HepG2 (cell line): ENCODE results near the gene SLC29A3. TPM values are rescaled to one million over a fixed set of nuclear protein-coding genes. Genes with fewer than 3 reads are reported as not detected.

Source experiments
- ATAC-seq: fragments of 200-7000 bp; cut with Tn5 transposase; 3 replicates; pipeline ENCODE4 v1.9.1; 2020; ENCODE audit warnings: mild to moderate bottlenecking, moderate library complexity
- BruUV-seq: library from RNA; stranded (reverse); fragments of 400-500 nt; replicated peaks from 2 replicates; lab custom pipeline; 2021; lab: Mats Ljungman, UMichigan
- CTCF ChIA-PET: fragments of 300-600 bp; formaldehyde crosslinking; extraction: SDS; loops from one replicate; lab custom pipeline; 2021; ENCODE audit warnings: low total read pairs, inconsistent platforms, low intra/inter-chr PET ratio; lab: Yijun Ruan, JAX
- POLR2A ChIA-PET: fragments of 350-600 bp; sonication (Branson Sonifier 250); formaldehyde crosslinking; loops from one replicate; lab custom pipeline; 2020; ENCODE audit warnings: antibody characterized with exemption, inconsistent platforms; lab: Yijun Ruan, JAX
- DNase-seq: peaks from one replicate; pipeline ENCODE4 v3.0.0-alpha.2; 2015; ENCODE audit warnings: low spot score
- FAIRE-seq: peaks from 3 replicates; lab custom pipeline; 2011; peaks lifted over from hg19 to GRCh38; lab: Jason Lieb, UNC
- H2AFZ ChIP-seq: one replicate; pipeline ENCODE4 v1.6.1; 2011; ENCODE audit warnings: low read length, inconsistent platforms
- H3K27ac ChIP-seq: fragments of 300-600 bp; 3 replicates; pipeline ENCODE4 v1.8.0; 2011; ENCODE audit warnings: mixed run types, mild to moderate bottlenecking, mixed read lengths, low read length, inconsistent platforms; ENCODE audit not compliant: insufficient read depth; ENCODE audit errors: extremely low read length
- H3K27me3 ChIP-seq, 2 experiments: fragments of 200-600 bp in 1 of 2; 2 replicates in 1 of 2; 3 replicates in 1 of 2; pipeline versions ENCODE4 v1.6.0 to v1.8.0; 2011; ENCODE audit warnings: low read length in 2 of 2, mild to moderate bottlenecking in 2 of 2, moderate library complexity in 2 of 2, inconsistent platforms in 1 of 2; ENCODE audit not compliant: insufficient read depth in 2 of 2, control insufficient read depth in 1 of 2
- H3K36me3 ChIP-seq, 2 experiments: fragments of 200-600 bp in 1 of 2; replicated peaks in 1 of 2; 2 replicates in 1 of 2; 3 replicates in 1 of 2; pipeline versions ENCODE4 v1.5.1 to v1.8.0; 2011; ENCODE audit warnings: low read length in 2 of 2, inconsistent platforms in 1 of 2; ENCODE audit not compliant: insufficient read depth in 2 of 2, control insufficient read depth in 1 of 2
- H3K4me1 ChIP-seq: 2 replicates; pipeline ENCODE4 v1.5.1; 2012; ENCODE audit warnings: low read length, inconsistent platforms; ENCODE audit not compliant: insufficient read depth
- H3K4me2 ChIP-seq: 2 replicates; pipeline ENCODE4 v1.6.0; 2011; ENCODE audit warnings: low read depth, low read length, inconsistent platforms
- H3K4me3 ChIP-seq, 3 experiments: fragments of 200-600 bp in 1 of 3; sonication (generic), shearing (Covaris generic) in 1 of 3; replicated peaks in 1 of 3; 2 replicates each; pipeline ENCODE4 v1.5.1; 2011 to 2016; ENCODE audit warnings: low read length in 3 of 3, inconsistent platforms in 2 of 3, low read depth in 2 of 3, mild to moderate bottlenecking in 2 of 3, control low read depth in 1 of 3, mixed read lengths in 1 of 3; ENCODE audit not compliant: insufficient read depth in 1 of 3
- H3K79me2 ChIP-seq: one replicate; pipeline ENCODE4 v1.6.1; 2011; ENCODE audit warnings: low read length, inconsistent platforms; ENCODE audit not compliant: insufficient read depth
- H3K9ac ChIP-seq: 2 replicates; pipeline ENCODE4 v1.6.0; 2011; ENCODE audit warnings: mild to moderate bottlenecking, low read depth, low read length, inconsistent platforms; ENCODE audit not compliant: insufficient read depth
- H3K9me3 ChIP-seq: 2 replicates; pipeline ENCODE4 v1.5.1; 2012; ENCODE audit warnings: mild to moderate bottlenecking, low read length
- H4K20me1 ChIP-seq: 2 replicates; pipeline ENCODE4 v1.6.0; 2011; ENCODE audit warnings: inconsistent platforms, mild to moderate bottlenecking, low read length, moderate library complexity; ENCODE audit not compliant: insufficient read depth
- ATAD3A ChIP-seq: sonication (generic); formaldehyde crosslinking; IDR thresholded peaks from 2 replicates; pipeline ENCODE4 v1.4.0; 2020; ENCODE audit warnings: missing genetic modification reagents
- ATM ChIP-seq: fragments of 450-650 bp; IDR thresholded peaks from 2 replicates; pipeline ENCODE4 v1.7.1; 2017; ENCODE audit warnings: mild to moderate bottlenecking, borderline replicate concordance
- BRD4 ChIP-seq: sonication (generic); formaldehyde crosslinking; IDR thresholded peaks from 2 replicates; pipeline ENCODE4 v1.4.0; 2020; ENCODE audit warnings: missing genetic modification reagents
- GFI1 ChIP-seq: sonication (generic); formaldehyde crosslinking; IDR thresholded peaks from 2 replicates; pipeline ENCODE4 v1.5.0; 2020; ENCODE audit warnings: missing genetic modification reagents, mild to moderate bottlenecking, borderline replicate concordance
- MAFK ChIP-seq, 2 experiments: IDR thresholded peaks in 1 of 2; conservative IDR thresholded peaks in 1 of 2; 2 replicates each; pipeline ENCODE4 v1.6.1; 2011; ENCODE audit warnings: improper control_type of control experiment in 2 of 2, low read length in 2 of 2
- MEF2D ChIP-seq: sonication (generic); formaldehyde crosslinking; IDR thresholded peaks from 2 replicates; pipeline ENCODE4 v1.5.1; 2020; ENCODE audit warnings: mild to moderate bottlenecking, missing genetic modification reagents
- POLR2A ChIP-seq, 2 experiments: IDR thresholded peaks; 2 replicates each; pipeline ENCODE4 v1.6.1; 2011; ENCODE audit warnings: low read depth in 2 of 2, low read length in 2 of 2, mild to moderate bottlenecking in 1 of 2, moderate library complexity in 1 of 2; ENCODE audit not compliant: insufficient read depth in 1 of 2
- RAD21 ChIP-seq: fragments of 450-650 bp; formaldehyde crosslinking; IDR thresholded peaks from 2 replicates; pipeline ENCODE4 v1.5.0; 2020; ENCODE audit warnings: mild to moderate bottlenecking
- RORA ChIP-seq: sonication (generic); formaldehyde crosslinking; IDR thresholded peaks from 2 replicates; pipeline ENCODE4 v1.5.0; 2020; ENCODE audit warnings: mild to moderate bottlenecking, missing genetic modification reagents, moderate library complexity
- SP4 ChIP-seq: sonication (generic); formaldehyde crosslinking; IDR thresholded peaks from 2 replicates; pipeline ENCODE4 v1.8.1; 2023; ENCODE audit warnings: mild to moderate bottlenecking, missing genetic modification reagents
- TGIF2 ChIP-seq: IDR thresholded peaks from 2 replicates; pipeline ENCODE4 v1.6.1; 2016; ENCODE audit warnings: control low read depth, missing compliant biosample characterization
- ZBTB8A ChIP-seq: sonication (generic); formaldehyde crosslinking; IDR thresholded peaks from 2 replicates; pipeline ENCODE4 v1.4.0; 2020; ENCODE audit warnings: mild to moderate bottlenecking, low read depth, missing genetic modification reagents, borderline replicate concordance
- ZNF121 ChIP-seq: sonication (generic); formaldehyde crosslinking; IDR thresholded peaks from 2 replicates; pipeline ENCODE4 v1.5.0; 2020; ENCODE audit warnings: mild to moderate bottlenecking, missing genetic modification reagents
- ZNF260 ChIP-seq: sonication (generic); formaldehyde crosslinking; IDR thresholded peaks from 2 replicates; pipeline ENCODE4 v1.4.0; 2020; ENCODE audit warnings: missing genetic modification reagents, low read depth, mild to moderate bottlenecking, borderline replicate concordance
- ZNF619 ChIP-seq: sonication (generic); formaldehyde crosslinking; IDR thresholded peaks from 2 replicates; pipeline ENCODE4 v1.4.0; 2020; ENCODE audit warnings: mild to moderate bottlenecking, missing genetic modification reagents
- ZSCAN31 ChIP-seq: sonication (generic); formaldehyde crosslinking; IDR thresholded peaks from 2 replicates; pipeline ENCODE4 v1.5.0; 2020; ENCODE audit warnings: low read depth, mild to moderate bottlenecking, missing genetic modification reagents
- WGBS: methylation state at CpG from one replicate; pipeline ENCODE4 v1.1.6; 2017; ENCODE audit warnings: low lambda C conversion rate; 5-methylcytosine and 5-hydroxymethylcytosine counted together
- in situ Hi-C: cut with HindIII; loops from 2 replicates; pipeline ENCODE4 v1.10.0; 2017; ENCODE audit warnings: low pct_unique_long_range_greater_than_20kb; ENCODE audit not compliant: extremely low pct_ligation_motif_present
- intact Hi-C: fragments of 100-400 bp; cut with micrococcal nuclease; formaldehyde crosslinking; loops from one replicate; pipeline ENCODE4 v1.10.0; 2022; ENCODE audit not compliant: unreplicated experiment
- polyA plus RNA-seq, 8 experiments: library from polyadenylated mRNA; depleted of rRNA in 3 of 8; stranded (reverse) in 7 of 8; unstranded in 1 of 8; fragments of >200 nt; fragmentation: Illumina TruSeq in 4 of 8; extraction: Trizol in 4 of 8; gene quantifications; 2 replicates each; pipeline versions ENCODE4 v1.2.1 to v1.2.3, GENCODE V29; 2011 to 2016; ENCODE audit warnings: low read depth in 4 of 8, missing spikeins in 1 of 8, mixed read lengths in 1 of 8; ENCODE audit not compliant: insufficient read depth in 1 of 8
- total RNA-seq, 5 experiments: library from RNA; depleted of rRNA; stranded (reverse); fragments of >200 nt; fragmentation: Illumina TruSeq; extraction: Trizol; gene quantifications; 2 replicates each; pipeline ENCODE4 v1.2.3, GENCODE V29; 2016; ENCODE audit warnings: low read depth in 1 of 5
- TF ChIP-seq, protein P1 (sequence below): sonication (generic); formaldehyde crosslinking; IDR thresholded peaks from 2 replicates; pipeline ENCODE4 v1.5.0; 2020; ENCODE audit warnings: mild to moderate bottlenecking, low read depth, missing genetic modification reagents, borderline replicate concordance
- TF ChIP-seq, protein P2 (sequence below): sonication (generic); formaldehyde crosslinking; IDR thresholded peaks from 2 replicates; pipeline ENCODE4 v1.8.0; 2022; ENCODE audit warnings: low read depth, missing genetic modification reagents

The SLC29A3 gene
- total and polyA plus RNA-seq, 2 of the 13 experiments (the other 11 are each of a cell fraction or from before 2014, with no cell fraction given) = 8.6 to 11.8 TPM

DNA sequence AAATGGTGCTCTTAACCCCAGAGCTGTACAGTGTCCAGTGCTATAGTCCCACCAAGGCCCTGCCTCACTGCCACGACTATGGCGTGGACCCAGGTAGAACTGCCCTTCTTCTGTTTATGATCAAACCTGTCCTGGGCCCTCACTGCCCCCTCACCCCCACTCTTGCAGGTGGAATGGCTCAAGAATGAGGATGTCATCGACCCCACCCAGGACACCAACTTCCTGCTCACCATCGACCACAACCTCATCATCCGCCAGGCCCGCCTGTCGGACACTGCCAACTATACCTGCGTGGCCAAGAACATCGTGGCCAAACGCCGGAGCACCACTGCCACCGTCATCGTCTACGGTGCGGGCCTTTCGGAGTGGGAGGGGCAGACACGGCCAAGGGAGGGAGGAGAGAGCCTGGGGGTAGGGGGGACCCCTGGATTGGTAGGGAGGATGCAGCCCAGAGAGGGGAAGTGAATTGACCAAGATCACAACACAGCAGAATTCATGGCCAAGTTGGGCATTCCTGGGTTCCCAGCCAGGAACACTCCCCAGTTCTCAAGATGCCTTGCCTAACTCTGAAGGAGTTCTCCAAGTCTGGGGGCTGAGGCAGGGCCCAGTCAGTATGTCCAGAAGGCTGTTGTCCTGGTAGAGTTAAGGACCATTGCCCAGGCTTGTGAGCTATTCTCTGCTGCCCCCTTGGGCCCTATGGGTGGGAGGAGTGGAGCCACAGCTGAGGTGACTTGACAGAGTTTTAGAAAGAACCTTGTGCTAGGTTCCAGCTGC, 32.4 kb upstream of the SLC29A3 start:
- POLR2A ChIA-PET = no interaction called here
- Histone ChIP-seq H3K4me2 (no peak overlapping the region), H3K27me3 (peaks cover 0 to 9% of the 10 kb centered on the region in 2 experiments; a peak in 3 of 5 replicates), H3K36me3 (no peaks in the 10 kb centered on the region), H3K27ac (no peak overlapping the region), H3K4me1 (peaks cover 10% of the 10 kb centered on the region), H2AFZ (no peak overlapping the region), H3K4me3 (no peak overlapping the region), H3K9me3 (no peaks in the 10 kb centered on the region), H3K79me2 (no peaks in the 10 kb centered on the region), H3K9ac (no peak overlapping the region), H4K20me1 (no peaks in the 10 kb centered on the region)
- CTCF ChIA-PET = no interaction called here
- DNase-seq = no peak
- TF ChIP-seq GFI1 (CRISPR knock-in tag) = no peak
- TF ChIP-seq POLR2A (IDR thresholded peaks at IDR 0.05; ENCODE audit: insufficient read depth in 1 of 2, low read depth in 2 of 2, low read length in 2 of 2) = no peak
- in situ Hi-C loops = loop anchor here (5.0 kb wide), 1 partner anchor 379 kb away; no protein-coding TSS in a partner anchor
- WGBS = 53% methylated on average over 15 of the region's 17 CpGs
- FAIRE-seq = no peak
- no peak for ATAC-seq
- BruUV-seq = no TSS peak
- intact Hi-C loops = no loop called here

DNA sequence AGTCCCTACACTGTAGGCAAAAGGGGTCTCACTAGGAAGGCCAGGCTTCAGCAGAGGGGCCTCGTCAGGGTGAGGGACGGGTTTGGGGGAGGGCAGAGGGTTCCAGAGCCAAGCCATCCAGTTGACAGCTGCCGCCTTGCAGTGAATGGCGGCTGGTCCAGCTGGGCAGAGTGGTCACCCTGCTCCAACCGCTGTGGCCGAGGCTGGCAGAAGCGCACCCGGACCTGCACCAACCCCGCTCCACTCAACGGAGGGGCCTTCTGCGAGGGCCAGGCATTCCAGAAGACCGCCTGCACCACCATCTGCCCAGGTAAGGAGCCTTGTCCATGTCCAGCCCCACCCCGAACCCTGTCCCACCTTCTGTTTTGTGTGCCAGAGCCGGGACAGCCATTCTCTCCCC, 31.6 kb upstream of the SLC29A3 start:
- Histone ChIP-seq H3K9ac (no peak overlapping the region), H3K27me3 (peaks cover 0 to 9% of the 10 kb centered on the region in 2 experiments; a peak in 3 of 5 replicates), H3K4me2 (no peak overlapping the region), H3K9me3 (no peaks in the 10 kb centered on the region), H3K4me1 (peaks cover 16% of the 10 kb centered on the region), H3K27ac (no peak overlapping the region), H3K79me2 (no peaks in the 10 kb centered on the region), H4K20me1 (no peaks in the 10 kb centered on the region), H3K4me3 (no peak overlapping the region), H2AFZ (no peak overlapping the region), H3K36me3 (no peaks in the 10 kb centered on the region)
- BruUV-seq = no TSS peak
- ChIA-PET POLR2A (no interaction called here), CTCF (no interaction called here)
- 0% methylated on average over 1 of the region's 14 CpGs for WGBS
- intact Hi-C loops (no loop called here), in situ Hi-C loops (loop anchor here (5.0 kb wide), 1 partner anchor 380 kb away; no protein-coding TSS in a partner anchor)
- TF ChIP-seq TGIF2 (CRISPR knock-in tag) (no peak), MEF2D (CRISPR knock-in tag) (no peak), ZNF619 (no peak), ATAD3A (CRISPR knock-in tag) (no peak), ATM (no peak), RAD21 (CRISPR knock-in tag) (no peak), ZNF121 (CRISPR knock-in tag) (no peak), RORA (CRISPR knock-in tag) (no peak), ZNF260 (no peak), SP4 (CRISPR knock-in tag) (no peak), ZSCAN31 (CRISPR knock-in tag) (no peak), ZBTB8A (CRISPR knock-in tag) (no peak), MAFK (conservative IDR thresholded peaks at IDR 0.05 in 1 of 2, IDR thresholded peaks at IDR 0.05 in 1 of 2; ENCODE audit: low read length in 2 of 2) (no peak), BRD4 (CRISPR knock-in tag) (no peak)
- TF ChIP-seq, protein P1, sequence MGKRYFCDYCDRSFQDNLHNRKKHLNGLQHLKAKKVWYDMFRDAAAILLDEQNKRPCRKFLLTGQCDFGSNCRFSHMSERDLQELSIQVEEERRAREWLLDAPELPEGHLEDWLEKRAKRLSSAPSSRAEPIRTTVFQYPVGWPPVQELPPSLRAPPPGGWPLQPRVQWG = no peak
- TF ChIP-seq, protein P2, sequence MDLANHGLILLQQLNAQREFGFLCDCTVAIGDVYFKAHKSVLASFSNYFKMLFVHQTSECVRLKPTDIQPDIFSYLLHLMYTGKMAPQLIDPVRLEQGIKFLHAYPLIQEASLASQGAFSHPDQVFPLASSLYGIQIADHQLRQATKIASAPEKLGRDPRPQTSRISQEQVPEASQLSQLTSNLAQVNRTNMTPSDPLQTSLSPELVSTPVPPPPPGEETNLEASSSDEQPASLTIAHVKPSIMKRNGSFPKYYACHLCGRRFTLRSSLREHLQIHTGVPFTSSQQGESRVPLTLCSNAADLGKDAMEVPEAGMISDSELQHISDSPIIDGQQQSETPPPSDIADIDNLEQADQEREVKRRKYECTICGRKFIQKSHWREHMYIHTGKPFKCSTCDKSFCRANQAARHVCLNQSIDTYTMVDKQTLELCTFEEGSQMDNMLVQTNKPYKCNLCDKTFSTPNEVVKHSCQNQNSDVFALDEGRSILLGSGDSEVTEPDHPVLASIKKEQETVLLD (CRISPR knock-in tag) = no peak
- ATAC-seq (no peak), DNase-seq (no peak), FAIRE-seq (no peak)
